T-helper 2 cell treated with Interferon-gamma antibody and Interleukin-4, amounts not matched to agents 100 ng/mL and 5 ng/mL, for 36 hours (primary cell): ENCODE measurements around the gene SEC11C. TPM values are rescaled to one million over a fixed set of nuclear protein-coding genes. Genes with fewer than 3 reads are reported as not detected.

Source experiments
- total RNA-seq: library from RNA; stranded (reverse); gene quantifications from 2 replicates; pipeline ENCODE4 v1.2.3, GENCODE V29; 2022

SEC11C gene
- total RNA-seq, 1 donor from 2014 or later, result 116 TPM

Other genes starting within 250 kb of the SEC11C start
- not detected in 2 replicates for gene GRP, start 80.3 kb downstream of the SEC11C start, total RNA-seq
- gene RAX, start 133.6 kb downstream of the SEC11C start, total RNA-seq, result not detected in 2 replicates
- not detected in 2 replicates for gene CPLX4, start 178.8 kb downstream of the SEC11C start, total RNA-seq
- gene LMAN1, start 219.4 kb downstream of the SEC11C start, total RNA-seq, result 109 TPM in 2 replicates